VCaP (cell line): Measurements from ENCODE around the gene BDKRB2.

Experiments used
- H3K27ac ChIP-seq: fragments of 450-650 bp; 2 replicates; pipeline ENCODE4 v1.5.1; 2017
- CTCF ChIP-seq: fragments of 450-650 bp; conservative IDR thresholded peaks from 2 replicates; pipeline ENCODE4 v1.5.1; 2017; ENCODE audit warnings: mild to moderate bottlenecking, moderate library complexity

Gene BDKRB2

GRCh38 chr14:96217376-96217913, 12.8 kb downstream of the BDKRB2 start:
- no peak overlapping the region for H3K27ac ChIP-seq
- no peak for TF ChIP-seq CTCF

- H3K27ac ChIP-seq, result no peak overlapping the region
- no peak for TF ChIP-seq CTCF
Measured at GRCh38 chr14:96221109-96221650, 16.5 kb downstream of the BDKRB2 start.

- H3K27ac ChIP-seq, result no peak overlapping the region
- no peak for TF ChIP-seq CTCF
Measured at GRCh38 chr14:96221841-96222240, 17.2 kb downstream of the BDKRB2 start.

- no peak for TF ChIP-seq CTCF
- no peak overlapping the region for H3K27ac ChIP-seq
Measured at GRCh38 chr14:96224480-96225096, 19.9 kb downstream of the BDKRB2 start.

- TF ChIP-seq CTCF, result no peak
- H3K27ac ChIP-seq, result no peak overlapping the region
Measured at GRCh38 chr14:96225213-96225612, 20.6 kb downstream of the BDKRB2 start.

GRCh38 chr14:96225745-96226151, 21.1 kb downstream of the BDKRB2 start:
- no peak for TF ChIP-seq CTCF
- no peak overlapping the region for H3K27ac ChIP-seq

- TF ChIP-seq CTCF, result no peak
- no peak overlapping the region for H3K27ac ChIP-seq
Measured at GRCh38 chr14:96227428-96227827, 22.8 kb downstream of the BDKRB2 start.
